Measurements from ENCODE around the gene VPS13A.

The VPS13A gene

DNA sequence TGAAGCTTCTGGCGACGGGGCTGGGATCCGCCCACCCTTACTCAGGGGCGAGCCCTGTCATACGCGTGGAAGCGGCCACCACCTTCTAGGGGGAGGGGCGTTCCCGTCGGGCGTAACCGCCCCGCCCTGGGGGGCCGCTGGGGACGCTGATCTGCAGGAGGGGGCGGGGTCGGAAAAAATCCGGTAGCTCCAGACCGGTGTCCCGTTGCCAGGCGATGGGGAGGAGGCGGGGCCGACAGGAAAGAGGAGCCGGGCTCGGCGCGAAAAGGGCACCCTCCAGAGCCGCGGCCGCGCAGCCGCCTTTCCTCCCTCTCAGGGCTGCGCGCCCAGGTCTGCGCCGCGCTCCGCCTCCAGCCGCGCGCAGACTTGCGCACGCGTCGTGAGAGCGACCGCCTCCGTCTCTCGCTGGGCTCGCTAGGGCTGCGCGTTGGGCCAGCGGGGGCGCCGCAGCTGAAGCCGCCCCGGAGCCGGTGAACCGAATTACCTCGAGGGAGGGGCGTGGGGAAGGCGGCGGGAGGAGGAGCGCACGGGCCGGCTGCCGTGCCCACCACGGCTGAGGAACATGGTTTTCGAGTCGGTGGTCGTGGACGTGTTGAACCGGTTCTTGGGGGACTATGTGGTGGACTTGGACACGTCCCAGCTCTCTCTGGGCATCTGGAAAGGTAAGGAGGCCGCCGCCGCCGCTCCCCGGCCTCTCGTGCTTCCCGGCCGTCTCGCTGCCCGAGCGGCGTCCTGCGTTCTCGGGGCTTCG is at the start of gene VPS13A:
Gene VPS13A (plus strand): TSS at position 392 of the 751 bp plus-strand sequence. CDS start 171 bp downstream, at position 563.
- peak; percentile 79 for DNase-seq

DNA sequence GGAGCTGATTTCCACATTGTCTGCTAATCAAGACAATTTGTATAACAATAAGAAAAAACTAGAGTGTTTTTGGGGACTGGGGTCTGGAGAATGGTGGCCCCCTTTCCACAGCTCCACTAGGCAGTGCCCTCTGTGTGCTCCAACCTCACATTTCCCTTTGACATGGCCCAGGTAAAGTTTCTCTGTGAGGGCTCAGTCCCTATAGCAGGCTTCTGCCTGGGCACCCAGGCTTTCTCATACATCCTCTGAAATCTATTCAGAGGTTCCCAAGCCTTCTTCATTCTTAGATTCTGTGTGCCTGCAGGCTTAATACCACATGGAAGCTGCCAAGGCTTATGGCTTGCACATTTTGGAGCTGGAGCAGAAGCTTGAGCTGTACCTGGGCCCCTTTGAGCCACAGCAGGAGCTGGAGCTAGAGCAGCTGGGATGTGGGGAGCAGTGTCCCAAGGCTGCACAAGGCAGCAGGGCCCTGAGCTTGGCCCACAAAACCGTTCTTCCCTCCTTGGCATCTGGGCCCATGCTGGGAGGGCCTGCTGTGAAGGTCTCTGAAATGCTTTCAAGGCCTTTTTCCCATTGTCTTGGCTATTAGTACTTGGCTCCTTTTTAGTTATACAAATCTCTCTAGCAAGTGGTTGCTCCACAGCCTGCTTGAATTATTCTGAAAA is 49.1 kb upstream of the VPS13A start:
- DNase-seq, result no peak

DNA sequence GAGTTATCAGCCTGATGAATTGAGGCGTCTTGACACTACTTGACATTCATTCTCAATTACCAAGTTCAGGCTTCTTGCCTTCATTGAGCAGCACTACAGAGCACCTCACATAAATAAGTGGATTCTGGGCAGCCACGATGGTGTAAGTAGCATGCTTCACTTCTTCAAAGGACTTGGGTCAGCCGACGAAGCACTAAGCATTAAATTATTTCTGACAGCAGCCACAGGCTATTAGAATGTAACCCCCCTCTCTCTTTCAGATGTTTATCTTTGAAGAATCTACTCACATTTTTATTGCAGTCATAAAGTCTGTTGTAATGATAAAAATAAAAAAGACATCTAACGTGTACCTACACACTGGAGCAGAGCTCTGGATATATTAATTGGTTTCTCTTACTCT is 45.9 kb upstream of the VPS13A start:
- no peak for DNase-seq

DNA sequence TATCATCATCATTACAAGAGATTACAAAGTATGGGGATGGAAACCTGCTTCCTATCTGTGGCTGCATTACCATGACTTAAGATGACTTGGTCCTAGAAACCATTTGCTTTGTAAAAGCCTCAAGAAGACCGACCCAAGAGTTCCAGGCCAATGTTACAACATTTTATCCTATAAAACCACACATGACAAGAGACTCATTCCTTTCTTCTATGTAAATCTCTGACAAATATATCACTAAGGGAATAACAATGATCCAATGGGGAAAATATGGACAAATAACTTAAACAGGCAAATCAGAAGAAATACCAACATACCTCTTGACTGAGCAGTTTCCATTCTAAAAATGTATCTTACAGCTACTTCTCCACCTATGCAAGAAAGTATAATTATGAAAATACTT is 44.3 kb upstream of the VPS13A start:
- DNase-seq, result no peak

DNA sequence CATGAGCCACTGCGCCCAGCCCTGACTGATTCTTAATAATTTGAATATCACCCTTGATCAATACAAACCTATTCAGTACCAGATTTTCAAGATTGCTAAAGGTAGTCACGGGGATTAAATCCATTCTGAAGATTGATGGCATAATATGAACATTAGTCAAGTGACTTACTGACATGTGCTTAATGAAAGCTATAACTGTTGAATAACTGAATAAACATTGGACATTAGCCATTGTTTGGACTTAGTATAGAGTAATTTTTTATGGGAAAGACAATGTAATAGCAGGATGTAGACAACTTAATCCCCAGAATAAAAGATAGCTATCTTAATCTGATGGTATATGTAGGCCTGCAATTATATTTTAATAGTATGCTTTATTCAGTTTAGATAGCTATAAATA is 35.0 kb upstream of the VPS13A start:
- no peak for DNase-seq

DNA sequence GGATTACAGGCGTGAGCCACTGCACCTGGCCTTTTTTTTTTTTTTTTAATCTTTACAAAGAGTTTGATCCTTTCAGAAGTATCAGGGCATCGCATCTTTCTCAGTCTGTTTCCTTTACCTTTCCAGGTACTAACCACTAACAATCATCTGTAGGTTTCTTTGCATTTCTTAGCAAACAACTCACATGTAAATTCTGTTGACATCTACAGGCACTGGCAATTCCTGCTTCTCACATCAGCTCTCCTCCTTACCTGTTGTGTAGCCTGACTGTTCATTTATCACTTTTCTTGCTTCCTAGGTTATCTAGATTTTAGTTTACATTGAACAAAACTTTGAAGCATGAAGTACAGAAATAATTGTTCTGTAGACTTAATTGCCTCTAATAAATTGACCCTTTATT is 27.5 kb upstream of the VPS13A start:
- DNase-seq, result no peak

DNA sequence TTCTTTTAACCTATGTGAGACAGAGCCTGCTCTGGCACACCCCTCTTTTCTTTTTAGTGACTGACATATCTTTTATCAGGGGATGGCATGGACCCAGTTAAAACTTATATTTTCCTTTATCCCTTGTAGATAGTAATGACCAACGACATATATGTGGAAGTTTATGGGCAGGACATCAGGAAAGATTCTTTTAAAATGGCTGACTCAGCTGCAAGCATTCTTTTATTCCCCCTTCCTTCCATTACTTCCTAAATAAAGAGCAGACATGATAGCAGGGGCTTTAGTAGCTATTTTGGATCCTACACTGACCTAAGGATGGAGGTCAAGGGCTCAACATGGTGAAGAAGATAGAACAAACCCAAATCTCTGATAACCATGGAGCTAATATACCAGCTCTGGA is 25.0 kb upstream of the VPS13A start:
- DNase-seq, result no peak

DNA sequence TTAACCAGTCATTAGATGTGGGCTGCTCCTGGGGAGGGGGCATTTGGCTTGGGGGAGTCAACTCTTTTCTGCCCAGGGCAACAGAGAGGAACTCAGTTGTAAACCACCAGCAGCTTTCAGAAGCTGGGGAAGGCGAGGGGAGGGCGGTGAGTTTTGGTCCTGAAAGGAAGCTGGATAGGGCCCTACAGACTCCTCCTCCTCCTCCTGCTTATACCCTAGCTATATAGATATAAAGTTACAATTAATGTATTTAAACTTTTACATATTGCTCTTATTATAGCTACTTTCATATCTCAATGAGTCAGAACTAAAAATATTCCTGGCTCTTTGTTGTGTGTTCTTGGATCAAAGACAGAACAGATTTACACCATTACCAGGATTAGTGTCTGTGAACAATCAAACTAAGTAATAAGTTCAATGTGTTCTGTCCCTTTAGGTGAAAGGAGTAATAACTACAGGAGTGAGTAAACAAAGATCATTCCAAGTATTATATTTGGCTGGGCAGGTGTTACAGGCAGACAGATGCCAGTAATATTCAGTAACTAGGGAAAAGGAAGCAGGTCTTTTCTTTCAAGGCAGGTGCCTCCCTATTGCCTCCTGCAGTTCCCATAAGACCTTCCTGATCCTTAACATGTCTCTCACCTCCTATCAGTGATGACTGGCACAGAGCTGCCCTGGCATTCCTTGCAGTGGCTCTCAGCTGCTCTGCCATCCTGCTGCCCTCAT is 20.5 kb upstream of the VPS13A start:
- no peak for DNase-seq

DNA sequence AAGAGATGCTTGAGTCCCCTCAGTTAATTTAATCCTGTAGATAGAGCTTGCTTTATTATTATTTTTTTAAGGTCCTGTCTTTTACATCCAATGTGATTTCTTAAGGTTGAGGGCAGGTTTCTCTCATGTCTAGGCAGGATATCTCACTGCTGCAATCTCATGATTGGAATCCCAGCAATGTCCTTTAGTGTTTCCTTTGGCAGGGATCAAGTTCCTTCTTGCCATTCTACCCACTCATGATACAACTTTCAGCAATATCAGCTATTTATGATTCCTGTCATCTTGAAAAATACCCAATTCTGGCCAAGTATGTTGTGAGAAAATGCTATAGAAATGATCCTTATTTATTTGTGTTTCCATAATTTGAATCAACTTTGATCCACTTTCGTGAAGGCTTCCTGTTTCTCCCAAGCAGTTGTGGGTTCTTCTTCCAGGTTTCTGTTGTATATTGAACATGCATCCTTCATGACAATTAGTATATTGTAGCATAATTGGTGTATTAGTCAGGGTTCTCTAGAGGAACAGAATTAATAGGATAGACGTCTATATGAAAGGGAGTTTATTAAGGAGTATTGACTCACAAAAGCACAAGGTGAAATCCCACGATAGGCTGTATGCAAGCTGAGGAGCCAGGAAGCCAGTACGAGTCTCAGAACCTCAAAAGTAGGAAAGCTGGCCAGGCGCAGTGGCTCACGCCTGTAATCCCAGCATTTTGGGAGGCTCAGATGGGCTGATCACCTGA is 18.4 kb upstream of the VPS13A start:
- no peak for DNase-seq

DNA sequence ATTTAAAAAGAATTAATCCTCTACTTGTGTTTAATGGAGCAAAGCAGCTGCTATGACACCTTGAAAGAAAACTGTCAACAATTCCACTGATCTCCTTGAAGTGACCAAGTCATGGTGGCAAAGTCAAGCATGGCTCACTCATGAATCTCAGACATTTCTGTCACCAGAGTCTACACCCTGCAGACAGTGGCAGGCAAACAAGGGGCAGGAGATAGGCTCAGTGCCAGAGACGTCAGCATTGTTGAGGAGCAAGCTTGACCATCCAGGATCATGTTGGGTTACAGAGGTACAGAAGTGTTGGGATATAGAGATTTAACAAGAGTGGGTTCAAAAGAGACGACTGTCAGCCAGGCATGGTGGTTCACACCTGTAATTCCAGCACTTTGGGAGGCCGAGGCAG is 16.1 kb upstream of the VPS13A start:
- DNase-seq, result no peak

DNA sequence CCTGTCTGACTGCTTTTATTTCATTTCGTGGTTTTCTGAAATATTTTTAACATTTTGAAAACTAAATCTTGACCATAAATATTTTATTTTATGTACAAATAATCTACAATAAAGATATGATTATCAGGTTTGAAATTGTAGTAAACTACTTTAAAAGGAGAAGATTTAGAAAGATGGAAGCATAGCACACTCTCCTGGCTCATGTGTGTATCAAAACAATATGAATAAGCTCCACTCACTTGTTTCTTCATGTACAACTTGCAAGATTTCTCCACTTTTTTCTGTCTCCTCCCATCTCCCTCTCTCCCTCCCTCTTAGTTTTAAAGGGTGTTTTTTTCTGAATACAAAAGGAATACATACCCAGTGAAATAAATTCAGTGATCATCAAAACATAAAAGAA is 15.4 kb upstream of the VPS13A start:
- no peak for DNase-seq

DNA sequence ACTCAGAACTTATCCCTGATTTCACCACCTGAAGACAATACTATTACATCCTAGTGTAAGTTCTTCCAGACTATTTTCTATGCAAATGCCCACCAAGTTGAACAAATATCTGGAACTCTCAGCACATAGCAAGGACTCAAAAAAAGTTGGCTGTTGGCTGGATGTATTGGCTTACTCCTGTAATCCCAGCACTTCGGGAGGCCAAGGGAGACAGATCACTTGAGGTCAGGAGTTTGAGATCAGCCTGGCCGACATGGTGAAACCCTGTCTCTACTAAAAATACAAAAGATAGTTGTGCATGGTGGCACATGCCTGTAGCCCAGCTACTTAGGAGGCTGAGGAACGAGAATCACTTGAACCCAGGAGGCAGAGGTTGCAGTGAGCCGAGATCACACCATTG is 15.0 kb upstream of the VPS13A start:
- no peak for DNase-seq

DNA sequence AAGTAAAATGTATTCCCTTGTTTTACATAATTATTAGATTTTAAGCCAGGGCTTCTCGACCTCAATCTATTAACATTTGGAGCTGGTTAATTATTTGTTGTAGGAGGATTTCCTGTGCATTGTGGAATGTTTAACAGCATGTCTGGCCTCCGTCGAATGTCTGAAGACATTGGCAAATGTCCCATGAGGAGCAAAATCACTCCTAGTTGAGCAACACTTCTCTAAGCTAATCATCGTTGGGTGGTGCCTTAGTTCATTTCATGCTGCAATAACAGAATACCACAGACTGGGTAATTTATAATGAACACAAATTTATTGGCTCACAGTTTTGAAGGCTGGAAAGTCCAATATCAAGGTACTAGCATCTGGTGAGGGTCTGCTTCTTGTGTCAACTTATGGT is 13.4 kb upstream of the VPS13A start:
- no peak for DNase-seq

DNA sequence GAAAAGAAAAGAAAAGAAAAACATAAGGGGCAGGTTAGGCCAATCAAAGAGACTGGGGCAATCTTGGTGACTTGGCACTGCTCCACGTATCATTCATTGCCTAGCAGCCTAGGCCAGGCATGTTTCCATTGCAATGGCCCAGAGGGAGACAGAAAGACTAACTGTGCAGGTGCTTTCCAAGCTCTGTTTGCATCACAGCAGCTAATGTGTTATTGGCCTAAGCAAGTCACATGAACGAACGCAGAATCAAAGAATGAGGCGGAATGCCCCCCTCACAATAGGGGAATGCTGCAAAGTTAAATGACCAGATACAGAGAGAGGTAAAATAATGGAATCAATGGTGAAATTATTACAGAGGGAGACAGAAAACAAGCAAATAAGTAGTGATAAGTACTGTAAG is 11.1 kb upstream of the VPS13A start:
- DNase-seq, result no peak

DNA sequence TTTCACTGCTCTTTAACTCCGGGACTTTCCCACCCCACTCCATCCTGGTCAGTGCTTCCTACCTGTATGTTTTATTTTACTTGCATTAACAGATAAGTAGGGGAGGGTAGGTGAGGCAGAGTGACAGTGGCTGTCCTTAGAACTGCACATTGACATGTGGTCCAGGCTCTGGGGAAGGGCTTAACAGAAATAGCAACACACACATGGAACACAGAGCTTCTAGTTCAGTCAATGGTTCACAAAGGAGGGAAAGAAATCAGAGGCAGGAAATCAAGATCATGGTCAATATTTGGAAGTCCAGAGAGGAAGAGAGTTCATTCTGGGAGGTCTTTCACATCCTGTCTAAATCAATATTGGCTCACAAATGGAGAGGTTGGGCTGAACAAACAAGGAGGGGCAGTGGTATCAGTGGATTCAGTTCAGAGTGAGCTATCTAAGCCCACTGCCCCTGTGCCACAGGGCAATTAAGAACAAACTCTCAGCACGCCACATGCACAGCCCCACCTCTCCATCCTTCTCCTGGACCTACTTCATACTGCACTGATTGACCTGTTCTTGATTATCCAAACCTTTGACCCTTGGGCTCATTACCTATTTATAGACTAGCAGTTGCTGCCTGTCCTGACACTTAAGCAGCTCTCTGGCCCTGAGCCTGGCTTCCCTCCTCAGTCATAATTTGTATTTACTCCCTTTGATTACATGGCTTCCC is 6.2 kb upstream of the VPS13A start:
- no peak for DNase-seq

DNA sequence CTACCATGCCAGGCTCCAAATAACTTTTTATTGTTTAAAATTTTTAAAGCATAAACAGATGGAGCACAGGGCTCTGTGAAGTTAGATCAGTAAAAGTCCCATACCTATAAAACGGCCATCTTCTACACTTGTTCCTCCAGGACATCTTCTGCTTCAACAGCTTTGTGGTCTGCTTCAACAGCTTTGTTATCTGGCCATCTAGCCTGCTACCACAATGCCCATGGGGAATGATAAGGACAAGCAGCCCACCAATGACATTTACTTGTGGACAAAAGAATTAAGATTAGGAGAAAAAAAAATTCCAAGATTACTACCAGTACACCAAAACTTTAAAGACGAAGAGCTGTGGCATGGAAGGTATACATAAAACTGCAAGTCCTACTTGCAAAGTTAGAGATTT is 2.2 kb upstream of the VPS13A start:
- DNase-seq, result no peak

DNA sequence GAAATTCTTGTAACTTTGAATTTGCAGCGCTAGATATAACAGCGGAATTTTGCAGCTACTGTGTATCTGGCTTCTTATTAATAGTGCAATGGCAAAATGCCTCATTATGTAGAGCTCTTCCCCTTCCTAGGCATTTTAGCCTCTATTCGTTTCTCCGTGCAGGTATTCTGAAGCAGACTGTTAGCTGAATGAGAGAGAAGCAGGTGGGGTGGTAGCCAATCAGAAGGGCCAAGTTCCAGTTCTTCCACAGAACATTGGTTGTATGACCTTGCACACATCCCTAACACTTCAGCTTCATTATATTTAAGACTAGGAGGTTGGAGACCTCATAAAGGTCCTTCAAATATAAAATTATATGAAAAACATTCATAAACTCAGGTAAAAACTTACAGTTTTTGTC is 1.2 kb upstream of the VPS13A start:
- DNase-seq, result no peak

DNA sequence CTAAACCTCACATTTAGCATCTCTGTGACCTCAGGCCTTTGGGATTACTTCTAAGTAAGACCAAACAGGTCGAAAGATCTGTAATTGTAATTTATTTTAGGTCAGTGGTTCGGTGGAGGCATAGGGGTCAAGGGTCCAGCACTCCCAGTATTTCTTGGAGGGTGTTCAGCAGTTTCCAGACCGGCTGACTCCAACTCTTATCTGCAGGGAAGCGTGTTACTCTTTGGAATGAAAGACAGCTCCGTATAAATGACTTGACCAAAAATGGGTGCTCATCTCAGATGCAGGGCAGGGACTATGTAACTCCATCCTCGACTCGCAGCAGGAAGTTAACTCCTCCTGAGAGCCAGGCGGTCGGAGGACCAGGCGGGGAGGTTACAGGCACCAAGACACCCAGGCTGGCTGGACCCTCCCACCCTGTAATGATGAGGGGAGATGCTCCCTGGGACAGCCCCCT is 620 bp upstream of the VPS13A start:
- no peak for DNase-seq

DNA sequence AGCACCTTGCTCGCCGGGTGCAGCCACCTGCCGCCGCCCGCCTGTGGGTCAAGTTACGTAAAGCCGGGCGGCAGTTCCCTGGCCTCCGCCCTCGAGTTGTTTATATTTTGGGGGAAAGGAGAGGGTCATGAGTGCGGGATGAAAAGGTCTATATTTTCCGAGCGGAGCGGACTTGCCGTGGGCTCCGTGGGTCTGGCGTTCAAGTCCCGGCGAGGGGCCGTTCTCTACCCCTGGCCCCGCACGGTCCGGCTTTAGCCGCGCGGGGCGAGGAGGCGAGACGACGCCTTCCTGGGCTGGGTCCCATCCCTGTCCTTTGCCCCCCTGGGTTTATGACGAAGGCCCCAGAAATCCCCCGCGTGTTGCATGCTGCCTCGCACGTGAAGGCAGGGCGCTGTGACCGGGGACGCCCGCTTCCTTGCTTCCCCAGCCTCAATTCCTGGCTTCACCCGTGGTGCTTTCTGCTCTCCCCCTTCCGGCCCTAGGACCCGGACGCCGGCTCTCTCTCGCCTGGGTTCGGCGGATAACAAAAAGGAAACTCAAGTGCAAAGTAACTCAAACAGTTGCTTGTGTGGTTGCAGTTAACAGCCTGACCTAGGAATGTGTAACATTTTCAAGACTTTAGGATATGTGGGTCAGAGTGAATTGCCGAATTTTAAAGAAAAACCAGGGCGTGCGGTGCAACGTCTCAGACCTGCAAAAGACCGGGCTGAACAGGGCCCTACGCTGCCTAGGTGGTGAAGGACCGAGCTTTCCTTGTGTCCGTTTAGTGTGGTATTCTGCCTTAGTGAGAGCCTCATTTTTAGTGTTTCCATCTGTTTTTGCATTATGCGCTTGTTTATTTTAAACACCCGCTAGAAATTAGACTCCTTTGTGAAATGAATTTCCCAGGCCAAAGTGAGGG is 810 bp downstream of the VPS13A start:
- no peak for DNase-seq

DNA sequence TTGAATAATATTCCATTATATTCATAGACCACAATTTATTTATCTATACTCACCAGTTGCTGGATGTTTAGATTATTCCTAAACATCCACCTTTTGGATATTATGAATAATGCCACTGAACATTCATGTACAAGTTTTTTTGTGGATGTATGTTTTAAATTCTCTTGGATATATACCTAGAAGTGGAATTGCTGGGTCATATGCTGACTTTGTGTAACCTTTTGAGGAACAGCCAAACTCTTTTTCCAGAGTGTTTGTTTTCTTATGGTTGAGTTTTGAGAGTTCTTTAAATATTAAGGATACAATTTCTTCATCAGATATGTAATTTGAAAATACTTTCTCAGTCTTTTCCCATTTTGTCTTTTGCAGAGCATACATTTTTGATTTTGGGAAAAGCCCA is 2.7 kb downstream of the VPS13A start:
- DNase-seq, result no peak

DNA sequence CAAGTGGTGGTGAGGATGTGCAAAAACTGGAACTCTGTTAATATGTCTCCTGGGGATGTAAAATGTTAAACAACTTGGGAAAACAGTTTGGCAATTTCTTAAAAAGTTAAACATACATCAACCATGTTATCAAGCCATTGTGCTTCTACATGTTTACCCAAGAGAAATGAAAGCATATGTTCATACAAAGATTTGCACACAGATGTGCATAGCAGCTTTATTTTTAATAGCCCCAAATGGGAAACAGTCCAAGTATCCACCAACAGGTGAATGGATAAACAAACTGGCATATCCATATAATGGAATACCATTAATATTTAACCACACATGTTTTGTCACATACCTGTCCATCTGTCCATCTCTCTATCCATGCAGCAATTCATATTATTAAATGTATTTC is 6.2 kb downstream of the VPS13A start:
- no peak for DNase-seq

DNA sequence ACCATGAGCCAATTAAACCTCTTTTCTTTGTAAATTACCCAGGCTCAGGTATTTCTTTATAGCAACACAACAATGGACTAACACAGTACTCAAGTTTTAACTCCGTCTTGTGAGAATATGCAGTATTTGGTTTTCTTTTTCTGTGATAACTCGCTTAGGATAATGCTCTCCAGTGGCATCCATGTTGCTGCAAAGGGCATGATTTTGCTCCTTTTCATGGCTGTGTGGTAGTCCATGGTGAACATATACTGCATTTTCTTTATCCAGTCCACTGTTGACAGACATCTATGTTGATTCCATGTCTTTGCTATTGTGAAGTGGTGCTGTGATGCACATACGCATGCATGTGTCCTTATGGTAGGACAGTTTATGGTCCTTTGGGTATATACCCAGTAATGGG is 10.9 kb downstream of the VPS13A start:
- DNase-seq, result no peak
